ENCODE data around the gene LUC7L. TPM values are rescaled to one million over a fixed set of nuclear protein-coding genes. Genes with fewer than 3 reads are reported as not detected.

The LUC7L gene
- polyA plus RNA-seq, 1 donor (not counting 4 experiments of a cell fraction or from before 2014, with no cell fraction given): 31.0 TPM

DNA sequence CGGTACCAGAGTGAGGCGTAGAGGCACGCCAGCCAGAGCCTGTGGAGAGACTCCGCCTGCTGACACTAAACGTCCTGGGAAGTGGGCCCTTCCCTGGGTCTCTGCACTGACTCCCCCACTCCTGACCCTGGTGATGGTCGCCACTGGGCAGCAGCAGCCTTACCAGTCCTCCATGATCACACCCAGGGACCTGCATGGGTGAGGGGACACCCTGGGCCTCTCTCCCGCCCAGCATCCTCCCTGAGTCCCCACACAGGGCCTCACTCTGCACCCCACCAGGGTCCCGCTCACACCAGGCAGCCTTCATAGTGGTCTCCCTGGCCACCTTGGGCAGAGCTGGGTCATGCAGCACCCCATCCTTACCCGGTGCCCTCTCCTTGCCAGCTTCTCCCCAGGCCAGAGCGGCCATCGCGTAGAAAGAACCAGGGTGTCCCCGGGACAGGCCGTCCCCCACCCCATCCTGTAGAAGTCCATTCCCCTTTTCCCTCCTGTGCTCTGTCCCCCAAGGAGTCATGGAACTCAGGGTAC lies 35.8 kb upstream of the LUC7L start:
- Histone ChIP-seq H3K9me1 (ENCODE audit: control insufficient read depth, extremely low read depth, insufficient read depth, low read length) (no peaks in the 10 kb centered on the region), H3K9ac (ENCODE audit: control insufficient read depth, extremely low read depth, insufficient read depth, low read length) (no peak overlapping the region), H3K9me3 (ENCODE audit: control insufficient read depth, low read depth, low read length) (no peaks in the 10 kb centered on the region), H3K4me1 (ENCODE audit: control insufficient read depth, extremely low read depth, insufficient read depth, low read length) (peaks cover 15% of the 10 kb centered on the region), H2AFZ (ENCODE audit: control insufficient read depth, low read length) (no peak overlapping the region), H4K20me1 (ENCODE audit: control insufficient read depth, extremely low read depth, insufficient read depth, low read length) (no peaks in the 10 kb centered on the region), H3K36me3 (ENCODE audit: control insufficient read depth in 2 of 2, extremely low read depth in 1 of 2, insufficient read depth in 2 of 2, low read length in 2 of 2) (peaks cover 0 to 13% of the 10 kb centered on the region in 2 experiments), H3K4me2 (ENCODE audit: control insufficient read depth, extremely low read depth, insufficient read depth, low read depth, low read length) (no peak overlapping the region), H3K27me3 (ENCODE audit: control insufficient read depth, extremely low read depth, insufficient read depth, low read length) (peaks cover 15% of the 10 kb centered on the region), H3K27ac (ENCODE audit: control insufficient read depth, insufficient read depth, low read length) (no peak overlapping the region), H3K4me3 (ENCODE audit: control insufficient read depth in 2 of 3, extremely low read depth in 1 of 3, insufficient read depth in 2 of 3, low read depth in 1 of 3, low read length in 3 of 3) (no peak overlapping the region), H3K79me2 (ENCODE audit: control insufficient read depth, insufficient read depth, low read length) (no peaks in the 10 kb centered on the region)
- TF ChIP-seq, protein P1, sequence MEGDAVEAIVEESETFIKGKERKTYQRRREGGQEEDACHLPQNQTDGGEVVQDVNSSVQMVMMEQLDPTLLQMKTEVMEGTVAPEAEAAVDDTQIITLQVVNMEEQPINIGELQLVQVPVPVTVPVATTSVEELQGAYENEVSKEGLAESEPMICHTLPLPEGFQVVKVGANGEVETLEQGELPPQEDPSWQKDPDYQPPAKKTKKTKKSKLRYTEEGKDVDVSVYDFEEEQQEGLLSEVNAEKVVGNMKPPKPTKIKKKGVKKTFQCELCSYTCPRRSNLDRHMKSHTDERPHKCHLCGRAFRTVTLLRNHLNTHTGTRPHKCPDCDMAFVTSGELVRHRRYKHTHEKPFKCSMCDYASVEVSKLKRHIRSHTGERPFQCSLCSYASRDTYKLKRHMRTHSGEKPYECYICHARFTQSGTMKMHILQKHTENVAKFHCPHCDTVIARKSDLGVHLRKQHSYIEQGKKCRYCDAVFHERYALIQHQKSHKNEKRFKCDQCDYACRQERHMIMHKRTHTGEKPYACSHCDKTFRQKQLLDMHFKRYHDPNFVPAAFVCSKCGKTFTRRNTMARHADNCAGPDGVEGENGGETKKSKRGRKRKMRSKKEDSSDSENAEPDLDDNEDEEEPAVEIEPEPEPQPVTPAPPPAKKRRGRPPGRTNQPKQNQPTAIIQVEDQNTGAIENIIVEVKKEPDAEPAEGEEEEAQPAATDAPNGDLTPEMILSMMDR (optimal IDR thresholded peaks at IDR 0.05 in 1 of 3, IDR thresholded peaks at IDR 0.05 in 1 of 3, conservative IDR thresholded peaks at IDR 0.05 in 1 of 3; ENCODE audit: extremely low read depth in 1 of 3, insufficient read depth in 2 of 3, low read length in 3 of 3): no peak
- TF ChIP-seq EZH2 (IDR thresholded peaks at IDR 0.05; ENCODE audit: low read length): no peak
- dilution Hi-C loops (cut with MboI; ENCODE audit: extremely low pct_ligation_motif_present, low sequenced_read_pairs): no loop called here
- FAIRE-seq (no peak), DNase-seq (ENCODE audit: low read depth, low spot score) (no peak)

GRCh38 chr16:264440-264951 lies 35.2 kb upstream of the LUC7L start:
- TF ChIP-seq, protein P1 (optimal IDR thresholded peaks at IDR 0.05 in 1 of 3, IDR thresholded peaks at IDR 0.05 in 1 of 3, conservative IDR thresholded peaks at IDR 0.05 in 1 of 3; ENCODE audit: extremely low read depth in 1 of 3, insufficient read depth in 2 of 3, low read length in 3 of 3): no peak
- no peak for TF ChIP-seq EZH2 (IDR thresholded peaks at IDR 0.05; ENCODE audit: low read length)
- DNase-seq (ENCODE audit: low read depth, low spot score) (no peak), FAIRE-seq (no peak)
- Histone ChIP-seq H3K79me2 (ENCODE audit: control insufficient read depth, insufficient read depth, low read length) (no peaks in the 10 kb centered on the region), H3K9me1 (ENCODE audit: control insufficient read depth, extremely low read depth, insufficient read depth, low read length) (no peaks in the 10 kb centered on the region), H3K36me3 (ENCODE audit: control insufficient read depth in 2 of 2, extremely low read depth in 1 of 2, insufficient read depth in 2 of 2, low read length in 2 of 2) (peaks cover 0 to 15% of the 10 kb centered on the region in 2 experiments), H3K4me1 (ENCODE audit: control insufficient read depth, extremely low read depth, insufficient read depth, low read length) (peaks cover 15% of the 10 kb centered on the region), H3K27ac (ENCODE audit: control insufficient read depth, insufficient read depth, low read length) (no peak overlapping the region), H4K20me1 (ENCODE audit: control insufficient read depth, extremely low read depth, insufficient read depth, low read length) (no peaks in the 10 kb centered on the region), H2AFZ (ENCODE audit: control insufficient read depth, low read length) (no peak overlapping the region), H3K4me3 (ENCODE audit: control insufficient read depth in 2 of 3, extremely low read depth in 1 of 3, insufficient read depth in 2 of 3, low read depth in 1 of 3, low read length in 3 of 3) (no peak overlapping the region), H3K27me3 (ENCODE audit: control insufficient read depth, extremely low read depth, insufficient read depth, low read length) (peaks cover 15% of the 10 kb centered on the region), H3K9ac (ENCODE audit: control insufficient read depth, extremely low read depth, insufficient read depth, low read length) (no peak overlapping the region), H3K9me3 (ENCODE audit: control insufficient read depth, low read depth, low read length) (no peaks in the 10 kb centered on the region), H3K4me2 (ENCODE audit: control insufficient read depth, extremely low read depth, insufficient read depth, low read depth, low read length) (no peak overlapping the region)
- dilution Hi-C loops (cut with MboI; ENCODE audit: extremely low pct_ligation_motif_present, low sequenced_read_pairs): no loop called here

Data from keratinocyte (primary cell).